ENCODE measurements around the gene CNTN1.

Gene CNTN1

GRCh38 chr12:40988824-40989223 is 296.6 kb downstream of the CNTN1 start:
- DNase-seq (ENCODE audit: insufficient read length), result no peak
- TF ChIP-seq POLR2AphosphoS5 (IDR thresholded peaks at IDR 0.05; ENCODE audit: low read depth, low read length) (no peak), TAF1 (IDR thresholded peaks at IDR 0.05; ENCODE audit: borderline replicate concordance, low read depth, low read length) (no peak), POLR2A (IDR thresholded peaks at IDR 0.05; ENCODE audit: low read depth, low read length) (no peak)
- FAIRE-seq, result no peak

- TF ChIP-seq TAF1 (IDR thresholded peaks at IDR 0.05; ENCODE audit: borderline replicate concordance, low read depth, low read length), result no peak
- no peak for TF ChIP-seq POLR2AphosphoS5 (IDR thresholded peaks at IDR 0.05; ENCODE audit: low read depth, low read length)
- no peak for TF ChIP-seq POLR2A (IDR thresholded peaks at IDR 0.05; ENCODE audit: low read depth, low read length)
- FAIRE-seq (no peak), DNase-seq (ENCODE audit: insufficient read length) (no peak)
These were observed 297.5 kb downstream of the CNTN1 start for GRCh38 chr12:40989785-40990184.

GRCh38 chr12:40992158-40992557 is 299.9 kb downstream of the CNTN1 start:
- no peak for TF ChIP-seq POLR2A (IDR thresholded peaks at IDR 0.05; ENCODE audit: low read depth, low read length)
- no peak for TF ChIP-seq TAF1 (IDR thresholded peaks at IDR 0.05; ENCODE audit: borderline replicate concordance, low read depth, low read length)
- no peak for TF ChIP-seq POLR2AphosphoS5 (IDR thresholded peaks at IDR 0.05; ENCODE audit: low read depth, low read length)
- no peak for DNase-seq (ENCODE audit: insufficient read length)
- no peak for FAIRE-seq

GRCh38 chr12:40992674-40993073 is 300.4 kb downstream of the CNTN1 start:
- FAIRE-seq, result no peak
- TF ChIP-seq POLR2A (IDR thresholded peaks at IDR 0.05; ENCODE audit: low read depth, low read length) (no peak), POLR2AphosphoS5 (IDR thresholded peaks at IDR 0.05; ENCODE audit: low read depth, low read length) (no peak), TAF1 (IDR thresholded peaks at IDR 0.05; ENCODE audit: borderline replicate concordance, low read depth, low read length) (no peak)

GRCh38 chr12:40993158-40993557 is 300.9 kb downstream of the CNTN1 start:
- no peak for TF ChIP-seq POLR2A (IDR thresholded peaks at IDR 0.05; ENCODE audit: low read depth, low read length)
- TF ChIP-seq POLR2AphosphoS5 (IDR thresholded peaks at IDR 0.05; ENCODE audit: low read depth, low read length), result no peak
- no peak for TF ChIP-seq TAF1 (IDR thresholded peaks at IDR 0.05; ENCODE audit: borderline replicate concordance, low read depth, low read length)
- no peak for FAIRE-seq

More at GRCh38 chr12:40992674-40993073, 300.4 kb downstream of the CNTN1 start:
- DNase-seq (ENCODE audit: insufficient read length), result no peak

GRCh38 chr12:40996091-40996490 is 303.9 kb downstream of the CNTN1 start:
- no peak for FAIRE-seq
- TF ChIP-seq TAF1 (IDR thresholded peaks at IDR 0.05; ENCODE audit: borderline replicate concordance, low read depth, low read length), result no peak
- DNase-seq (ENCODE audit: insufficient read length), result no peak

More at GRCh38 chr12:40993158-40993557, 300.9 kb downstream of the CNTN1 start:
- DNase-seq (ENCODE audit: insufficient read length), result no peak

GRCh38 chr12:40999210-40999609 is 307.0 kb downstream of the CNTN1 start:
- DNase-seq (ENCODE audit: insufficient read length) (no peak), FAIRE-seq (no peak)
- no peak for TF ChIP-seq TAF1 (IDR thresholded peaks at IDR 0.05; ENCODE audit: borderline replicate concordance, low read depth, low read length)
- TF ChIP-seq POLR2A (IDR thresholded peaks at IDR 0.05; ENCODE audit: low read depth, low read length), result no peak
- TF ChIP-seq POLR2AphosphoS5 (IDR thresholded peaks at IDR 0.05; ENCODE audit: low read depth, low read length), result no peak

- DNase-seq (ENCODE audit: insufficient read length) (no peak), FAIRE-seq (no peak)
- TF ChIP-seq POLR2AphosphoS5 (IDR thresholded peaks at IDR 0.05; ENCODE audit: low read depth, low read length) (no peak), TAF1 (IDR thresholded peaks at IDR 0.05; ENCODE audit: borderline replicate concordance, low read depth, low read length) (no peak), POLR2A (IDR thresholded peaks at IDR 0.05; ENCODE audit: low read depth, low read length) (no peak)
These were observed 316.2 kb downstream of the CNTN1 start for GRCh38 chr12:41008472-41008871.

GRCh38 chr12:41011939-41012338 is 319.7 kb downstream of the CNTN1 start:
- DNase-seq (ENCODE audit: insufficient read length) (no peak), FAIRE-seq (no peak)
- TF ChIP-seq POLR2AphosphoS5 (IDR thresholded peaks at IDR 0.05; ENCODE audit: low read depth, low read length), result no peak
- TF ChIP-seq TAF1 (IDR thresholded peaks at IDR 0.05; ENCODE audit: borderline replicate concordance, low read depth, low read length), result no peak
- no peak for TF ChIP-seq POLR2A (IDR thresholded peaks at IDR 0.05; ENCODE audit: low read depth, low read length)

GRCh38 chr12:41013881-41014642 is 321.8 kb downstream of the CNTN1 start:
- no peak for DNase-seq (ENCODE audit: insufficient read length)
- FAIRE-seq, result no peak
- TF ChIP-seq POLR2AphosphoS5 (IDR thresholded peaks at IDR 0.05; ENCODE audit: low read depth, low read length) (no peak), POLR2A (IDR thresholded peaks at IDR 0.05; ENCODE audit: low read depth, low read length) (no peak), TAF1 (IDR thresholded peaks at IDR 0.05; ENCODE audit: borderline replicate concordance, low read depth, low read length) (no peak)

- FAIRE-seq, result no peak
- DNase-seq (ENCODE audit: insufficient read length), result no peak
- no peak for TF ChIP-seq TAF1 (IDR thresholded peaks at IDR 0.05; ENCODE audit: borderline replicate concordance, low read depth, low read length)
These were observed 322.4 kb downstream of the CNTN1 start for GRCh38 chr12:41014643-41015020.

GRCh38 chr12:41018010-41018409 is 325.8 kb downstream of the CNTN1 start:
- no peak for TF ChIP-seq POLR2AphosphoS5 (IDR thresholded peaks at IDR 0.05; ENCODE audit: low read depth, low read length)
- TF ChIP-seq TAF1 (IDR thresholded peaks at IDR 0.05; ENCODE audit: borderline replicate concordance, low read depth, low read length), result no peak
- DNase-seq (ENCODE audit: insufficient read length), result no peak
- no peak for FAIRE-seq
